Measurements from ENCODE around the gene HOXD8. TPM values are rescaled to one million over a fixed set of nuclear protein-coding genes. Genes with fewer than 3 reads are reported as not detected.
A peak's percentile ranks its signal among the peaks of the same experiment; 100 is the strongest.

The HOXD8 gene
- total RNA-seq, 1 donor from 2014 or later, result 2.8 TPM

- Mint-ChIP-seq H3K27ac (no peak overlapping the region), H3K4me1 (ENCODE audit: unreplicated experiment) (peaks cover 15% of the 10 kb centered on the region), H3K36me3 (peaks cover 6% of the 10 kb centered on the region), H3K27me3 (peaks cover 98% of the 10 kb centered on the region), H3K4me3 (no peak overlapping the region), H3K9me3 (no peaks in the 10 kb centered on the region)
- DNase-seq (ENCODE audit: extremely low spot score, unreplicated experiment), result no peak
- TF ChIP-seq CTCF (conservative IDR thresholded peaks at IDR 0.05), result no peak
Observed at GRCh38 chr2:176145085-176145969, 15.8 kb downstream of the HOXD8 start.

GRCh38 chr2:176146101-176146500 lies 16.6 kb downstream of the HOXD8 start:
- Mint-ChIP-seq H3K27me3 (peaks cover 100% of the 10 kb centered on the region), H3K4me1 (ENCODE audit: unreplicated experiment) (peaks cover 17% of the 10 kb centered on the region), H3K4me3 (no peak overlapping the region), H3K36me3 (peaks cover 8% of the 10 kb centered on the region), H3K9me3 (no peaks in the 10 kb centered on the region), H3K27ac (no peak overlapping the region)
- TF ChIP-seq CTCF (conservative IDR thresholded peaks at IDR 0.05), result no peak
- DNase-seq (ENCODE audit: extremely low spot score, unreplicated experiment), result no peak

DNA sequence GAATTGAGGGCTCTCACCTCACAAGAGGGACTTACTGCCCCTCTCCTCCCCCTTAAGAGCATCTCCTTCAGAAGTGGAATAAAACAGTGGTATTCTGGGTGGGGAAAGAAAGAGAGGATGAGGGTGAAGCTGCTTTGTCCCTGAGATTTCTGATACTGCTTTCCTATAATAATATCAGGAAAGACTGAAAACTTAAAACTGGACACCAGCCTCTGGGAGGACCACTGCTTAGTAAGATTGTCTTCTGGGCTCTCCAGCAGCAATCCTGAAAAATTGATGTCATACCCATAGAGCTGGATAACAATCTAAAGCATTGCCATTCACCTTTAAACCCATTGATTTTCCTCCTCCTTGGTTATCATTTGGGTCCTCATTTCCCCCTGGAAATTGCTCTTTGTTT lies 17.1 kb downstream of the HOXD8 start:
- Mint-ChIP-seq H3K4me3 (peak overlapping the region; percentile 44), H3K27ac (no peak overlapping the region), H3K9me3 (no peaks in the 10 kb centered on the region), H3K4me1 (ENCODE audit: unreplicated experiment) (peaks cover 21% of the 10 kb centered on the region), H3K36me3 (peaks cover 8% of the 10 kb centered on the region), H3K27me3 (peaks cover 100% of the 10 kb centered on the region)
- DNase-seq (ENCODE audit: extremely low spot score, unreplicated experiment), result no peak
- no peak for TF ChIP-seq CTCF (conservative IDR thresholded peaks at IDR 0.05)

GRCh38 chr2:176147210-176147799 lies 17.8 kb downstream of the HOXD8 start:
- peaks cover 8% of the 10 kb centered on the region for H3K36me3 Mint-ChIP-seq
- peaks cover 94% of the 10 kb centered on the region for H3K27me3 Mint-ChIP-seq
- H3K4me3 Mint-ChIP-seq, result peak overlapping the region; percentile 72
- no peaks in the 10 kb centered on the region for H3K9me3 Mint-ChIP-seq
- H3K4me1 Mint-ChIP-seq (ENCODE audit: unreplicated experiment), result peaks cover 21% of the 10 kb centered on the region
- no peak overlapping the region for H3K27ac Mint-ChIP-seq
- DNase-seq (ENCODE audit: extremely low spot score, unreplicated experiment), result no peak
- TF ChIP-seq CTCF (conservative IDR thresholded peaks at IDR 0.05), result no peak

- Mint-ChIP-seq H3K27me3 (peaks cover 94% of the 10 kb centered on the region), H3K9me3 (no peaks in the 10 kb centered on the region), H3K27ac (peak overlapping the region; percentile 21), H3K4me1 (ENCODE audit: unreplicated experiment) (peaks cover 21% of the 10 kb centered on the region), H3K36me3 (peaks cover 8% of the 10 kb centered on the region), H3K4me3 (peak overlapping the region; percentile 76)
- DNase-seq (ENCODE audit: extremely low spot score, unreplicated experiment), result no peak
- no peak for TF ChIP-seq CTCF (conservative IDR thresholded peaks at IDR 0.05)
Observed at GRCh38 chr2:176147800-176148496, 18.4 kb downstream of the HOXD8 start.

Data from type B pancreatic cell (in vitro differentiated cells).